RWPE2 (cell line): ENCODE measurements around the gene FOXL3.
"Not testable (repeated sequence)": the region's sequence is repeated elsewhere in the genome, so short reads cannot be mapped to it uniquely, and the experiment has no call there.

Experiments
- ATAC-seq: fragments of 200-7000 bp; cut with Tn5 transposase; 3 replicates; pipeline ENCODE4 v1.9.1; 2021; ENCODE audit warnings: low read depth
- DNase-seq: peaks from one replicate; pipeline ENCODE4 v3.0.0-alpha.2; 2020; ENCODE audit warnings: low spot score
- H3K27ac ChIP-seq: fragments of 450-650 bp; 2 replicates; pipeline ENCODE4 v1.5.1; 2017; ENCODE audit warnings: mild to moderate bottlenecking; ENCODE audit not compliant: poor library complexity, severe bottlenecking
- H3K27me3 ChIP-seq: fragments of 250-450 bp; sonication (Bioruptor Pico); 2 replicates; pipeline ENCODE4 v1.5.1; 2021; ENCODE audit warnings: mild to moderate bottlenecking, moderate library complexity; ENCODE audit not compliant: insufficient read depth, poor library complexity, severe bottlenecking
- H3K36me3 ChIP-seq: fragments of 250-450 bp; sonication (Bioruptor Pico); 2 replicates; pipeline ENCODE4 v1.5.1; 2020; ENCODE audit warnings: low read depth, mild to moderate bottlenecking, moderate library complexity
- H3K4me1 ChIP-seq: fragments of 250-450 bp; sonication (Bioruptor Pico); 2 replicates; pipeline ENCODE4 v1.5.1; 2021; ENCODE audit warnings: mild to moderate bottlenecking, moderate library complexity; ENCODE audit not compliant: insufficient read depth, poor library complexity, severe bottlenecking
- H3K4me3 ChIP-seq: fragments of 250-450 bp; sonication (Bioruptor Pico); 2 replicates; pipeline ENCODE4 v1.5.1; 2021; ENCODE audit warnings: mild to moderate bottlenecking, moderate library complexity; ENCODE audit not compliant: severe bottlenecking
- H3K9me3 ChIP-seq: fragments of 250-450 bp; sonication (Bioruptor Pico); 2 replicates; pipeline ENCODE4 v1.5.1; 2021; ENCODE audit warnings: mild to moderate bottlenecking, moderate library complexity; ENCODE audit not compliant: severe bottlenecking
- CTCF ChIP-seq: fragments of 450-650 bp; IDR thresholded peaks from one replicate; pipeline ENCODE4 v1.5.1; 2017; ENCODE audit warnings: mild to moderate bottlenecking, moderate library complexity; ENCODE audit not compliant: poor library complexity, severe bottlenecking

FOXL3 gene

GRCh38 chr7:296373-296945 lies 6.5 kb downstream of the FOXL3 start:
- no peak overlapping the region for H3K4me3 ChIP-seq
- no peak for TF ChIP-seq CTCF
- H3K27me3 ChIP-seq = peaks cover 33% of the 10 kb centered on the region
- DNase-seq (no peak), ATAC-seq (no peak)
- no peaks in the 10 kb centered on the region for H3K4me1 ChIP-seq
- H3K9me3 ChIP-seq = no peaks in the 10 kb centered on the region
- no peak overlapping the region for H3K27ac ChIP-seq
- H3K36me3 ChIP-seq = no peaks in the 10 kb centered on the region

- not testable (repeated sequence) for H3K27ac ChIP-seq, H3K36me3 ChIP-seq, H3K4me3 ChIP-seq, H3K4me1 ChIP-seq, ATAC-seq, H3K9me3 ChIP-seq, DNase-seq
- peaks cover 26% of the 10 kb centered on the region for H3K27me3 ChIP-seq
Measured at GRCh38 chr7:297141-297540, 7.2 kb downstream of the FOXL3 start.

GRCh38 chr7:297611-298374 lies 7.8 kb downstream of the FOXL3 start:
- Histone ChIP-seq H3K4me1 (no peaks in the 10 kb centered on the region), H3K9me3 (no peaks in the 10 kb centered on the region), H3K27ac (no peak overlapping the region), H3K36me3 (no peaks in the 10 kb centered on the region), H3K27me3 (peaks cover 20% of the 10 kb centered on the region), H3K4me3 (no peak overlapping the region)
- ATAC-seq (no peak), DNase-seq (no peak)
- no peak for TF ChIP-seq CTCF

GRCh38 chr7:298375-298702 lies 8.4 kb downstream of the FOXL3 start:
- Histone ChIP-seq H3K4me1 (no peaks in the 10 kb centered on the region), H3K4me3 (no peak overlapping the region), H3K27me3 (peaks cover 14% of the 10 kb centered on the region), H3K9me3 (no peaks in the 10 kb centered on the region), H3K27ac (no peak overlapping the region), H3K36me3 (no peaks in the 10 kb centered on the region)
- no peak for TF ChIP-seq CTCF
- ATAC-seq (no peak), DNase-seq (no peak)

- H3K9me3 ChIP-seq = no peaks in the 10 kb centered on the region
- ATAC-seq = no peak
- no peak for TF ChIP-seq CTCF
- H3K4me3 ChIP-seq = no peak overlapping the region
- peaks cover 12% of the 10 kb centered on the region for H3K27me3 ChIP-seq
- no peak overlapping the region for H3K27ac ChIP-seq
- no peaks in the 10 kb centered on the region for H3K36me3 ChIP-seq
- DNase-seq = no peak
- H3K4me1 ChIP-seq = no peaks in the 10 kb centered on the region
Measured at GRCh38 chr7:298743-299142, 8.8 kb downstream of the FOXL3 start.
